UCSD-AML1 (cell line): ENCODE measurements around the gene PLEKHN1.

Source experiments
- DNase-seq: peaks from one replicate; lab custom pipeline; 2025; ENCODE audit not compliant: unreplicated experiment; lab: John Stamatoyannopoulos, UW

PLEKHN1 gene

GRCh38 chr1:960363-961131, 5.7 kb upstream of the PLEKHN1 start, which contains the start of gene KLHL17:
TSS of gene KLHL17 (plus strand) at chr1:960584. CDS start at chr1:960694, 110 bp downstream.
- DNase-seq: peak; percentile 72

- no peak for DNase-seq
Measured at GRCh38 chr1:961132-961669, 5.1 kb upstream of the PLEKHN1 start.

GRCh38 chr1:962381-963300, 3.6 kb upstream of the PLEKHN1 start:
- DNase-seq: no peak

GRCh38 chr1:963301-963651, 3.0 kb upstream of the PLEKHN1 start:
- DNase-seq: no peak

GRCh38 chr1:963746-964525, 2.3 kb upstream of the PLEKHN1 start:
- DNase-seq: no peak

GRCh38 chr1:964691-965525, 1.4 kb upstream of the PLEKHN1 start:
- DNase-seq: no peak

- no peak for DNase-seq
Measured at GRCh38 chr1:965526-966134, 652 bp upstream of the PLEKHN1 start.

GRCh38 chr1:966704-967300, 520 bp downstream of the PLEKHN1 start:
- DNase-seq: peak; percentile 70

GRCh38 chr1:967466-968343, 1.4 kb downstream of the PLEKHN1 start:
- DNase-seq: no peak

GRCh38 chr1:969260-969855, 3.1 kb downstream of the PLEKHN1 start:
- DNase-seq: no peak

- DNase-seq: no peak
Measured at GRCh38 chr1:970242-970972, 4.1 kb downstream of the PLEKHN1 start.

- DNase-seq: no peak
Measured at GRCh38 chr1:970973-971730, 4.9 kb downstream of the PLEKHN1 start.

GRCh38 chr1:971751-972506, 5.6 kb downstream of the PLEKHN1 start:
- DNase-seq: no peak

GRCh38 chr1:972726-973458, 6.6 kb downstream of the PLEKHN1 start:
- no peak for DNase-seq
